Vagina (tissue), 1 donor: ENCODE measurements around the gene CHRNG. TPM values are rescaled to one million over a fixed set of nuclear protein-coding genes. Genes with fewer than 3 reads are reported as not detected.

Experiments
- total RNA-seq: library from RNA; depleted of rRNA; stranded (reverse); fragments of >200 nt; gene quantifications from one replicate; pipeline ENCODE4 v1.2.3, GENCODE V29; 2016

CHRNG gene
- total RNA-seq, 1 donor from 2014 or later, result not detected

Other genes with a start within 250 kb of the CHRNG start
- gene ALPP, start 160.9 kb upstream of the CHRNG start, total RNA-seq, result not detected
- gene ALPG, start 132.8 kb upstream of the CHRNG start, total RNA-seq, result not detected
- not detected for gene ALPI, start 83.5 kb upstream of the CHRNG start, total RNA-seq
- gene ECEL1, start 51.9 kb upstream of the CHRNG start, total RNA-seq, result not detected
- gene PRSS56, start 19.3 kb upstream of the CHRNG start, total RNA-seq, result not detected
- not detected for gene CHRND, start 13.5 kb upstream of the CHRNG start, total RNA-seq
- 1.2 TPM for gene TIGD1, start 10.9 kb downstream of the CHRNG start, total RNA-seq
- gene EIF4E2, start 11.0 kb downstream of the CHRNG start, total RNA-seq, result 17.9 TPM
- 22.6 TPM for gene EFHD1, start 93.9 kb downstream of the CHRNG start, total RNA-seq
- gene GIGYF2, start 157.6 kb downstream of the CHRNG start, total RNA-seq, result 69.0 TPM
- gene KCNJ13, start 236.9 kb downstream of the CHRNG start, total RNA-seq, result not detected